GM12874 (cell line): ENCODE results near the gene MAPK12.

Source experiments
- CTCF ChIP-seq: IDR thresholded peaks from 2 replicates; pipeline ENCODE4 v1.5.1; 2011; ENCODE audit warnings: low read depth, mild to moderate bottlenecking, control low read depth, low read length, moderate library complexity; ENCODE audit not compliant: insufficient read depth

The MAPK12 gene

GRCh38 chr22:50216684-50217520 is 44.6 kb downstream of the MAPK12 start:
- TF ChIP-seq CTCF = no peak

DNA sequence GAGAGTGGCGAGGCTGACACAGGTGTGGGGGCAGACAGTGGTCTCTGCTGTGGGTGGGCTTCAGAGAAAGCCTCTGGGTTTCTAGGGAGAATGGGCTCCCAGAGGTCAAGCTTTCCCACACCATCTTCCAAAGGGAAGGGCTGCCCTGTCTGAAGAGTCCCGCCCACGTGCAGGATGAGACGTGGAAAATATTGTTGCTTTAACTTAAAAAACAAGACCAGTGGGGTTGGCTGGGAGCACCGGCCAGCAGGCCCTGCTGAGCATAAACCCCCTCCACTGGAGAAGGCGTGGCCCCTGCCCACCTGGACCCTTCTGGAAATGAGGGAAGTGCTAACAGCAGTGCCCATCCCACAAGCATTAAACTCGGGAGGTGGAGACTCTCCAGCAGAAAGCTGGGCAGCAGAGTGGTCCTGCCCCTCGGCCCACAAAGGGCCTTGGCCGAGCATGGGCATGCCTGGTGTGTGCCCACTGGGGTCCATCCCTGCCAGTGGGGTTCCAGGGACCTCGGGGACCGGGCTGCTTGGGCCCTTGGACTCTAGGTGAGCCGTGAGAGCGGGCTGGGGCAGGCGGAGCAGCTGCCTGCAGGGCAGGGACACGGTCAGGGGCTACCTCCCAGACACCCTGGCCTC is 45.3 kb downstream of the MAPK12 start:
- TF ChIP-seq CTCF = no peak

DNA sequence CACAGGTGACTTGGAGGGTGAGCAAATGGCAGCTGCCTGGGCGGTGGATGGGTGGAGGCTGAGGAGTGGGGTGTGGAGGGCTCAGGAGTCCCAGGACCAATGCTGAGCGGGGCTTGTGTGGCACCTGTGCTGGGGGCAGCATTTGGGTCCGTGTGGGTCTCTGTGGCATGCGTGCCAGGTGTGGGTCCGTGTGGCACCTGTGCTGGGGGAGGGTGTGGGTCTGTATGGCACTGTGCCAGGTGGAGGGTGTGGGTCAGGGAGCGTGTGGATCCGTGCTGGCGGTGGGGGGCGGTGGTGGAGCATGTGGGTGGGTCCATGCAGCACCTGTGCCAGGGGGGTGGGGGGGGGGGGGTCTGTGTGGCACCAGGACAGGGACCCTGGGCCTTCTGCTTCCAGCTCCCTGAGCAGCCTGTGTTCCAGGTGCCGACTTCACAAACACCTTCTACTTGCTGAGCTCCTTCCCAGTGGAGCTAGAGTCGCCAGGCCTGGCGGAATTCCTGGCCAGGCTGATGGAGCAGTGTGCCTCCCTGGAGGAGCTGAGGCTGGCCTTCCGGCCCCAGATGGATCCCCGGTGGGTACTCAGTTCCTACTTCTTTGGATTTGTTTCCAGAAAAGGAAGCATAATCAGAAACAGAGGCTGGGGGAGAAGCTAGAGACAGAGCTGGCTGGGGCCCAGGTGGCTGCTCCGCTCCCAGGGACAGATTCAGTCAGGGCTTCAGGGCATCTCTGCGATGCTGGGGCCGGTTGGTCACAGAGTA is 46.0 kb downstream of the MAPK12 start:
- TF ChIP-seq CTCF = no peak

DNA sequence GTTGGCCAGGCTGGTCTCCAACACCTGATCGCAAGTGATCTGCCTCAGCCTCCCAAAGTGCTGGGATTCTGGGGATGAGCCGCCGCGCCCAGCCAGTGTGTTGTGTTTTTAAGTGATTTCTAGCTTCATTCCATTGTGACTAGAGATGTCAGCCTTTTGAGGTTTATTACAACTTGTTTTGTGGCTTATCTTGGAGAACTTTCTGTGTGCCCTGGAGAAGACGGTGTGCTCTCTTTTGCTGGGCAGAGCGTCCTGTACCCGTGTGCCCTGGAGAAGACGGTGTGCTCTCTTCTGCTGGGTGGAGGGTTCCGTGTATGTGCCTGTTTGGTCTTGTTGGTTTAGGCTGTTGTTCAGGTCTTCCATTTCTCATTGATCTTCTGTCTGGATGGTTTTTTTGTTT is 48.2 kb downstream of the MAPK12 start:
- no peak for TF ChIP-seq CTCF

DNA sequence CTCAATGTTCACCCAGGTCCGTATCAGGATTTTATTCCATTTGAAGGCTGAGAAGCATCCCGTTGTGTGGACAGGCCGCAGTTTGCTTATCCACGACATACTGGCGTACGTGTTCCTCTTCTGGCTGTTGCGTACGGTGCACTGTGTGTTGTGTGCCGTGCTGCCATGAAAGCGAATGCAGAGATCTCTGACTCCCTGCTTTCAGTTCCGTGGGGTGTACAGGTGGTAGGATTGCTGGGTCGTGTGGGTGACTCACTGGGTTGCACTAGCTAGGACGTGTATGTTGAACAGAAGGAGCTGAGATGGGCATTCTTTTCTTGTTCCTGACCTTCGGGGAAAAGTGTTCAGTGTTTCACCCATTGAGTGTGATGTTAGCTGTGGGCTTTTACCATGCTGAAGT is 50.3 kb downstream of the MAPK12 start:
- no peak for TF ChIP-seq CTCF

- no peak for TF ChIP-seq CTCF
Measured at GRCh38 chr22:50210378-50211139, 50.9 kb downstream of the MAPK12 start.
